Rectal smooth muscle tissue (tissue), 1 donor: ENCODE data around the gene ROBO1.

Experiments used
- H3K27ac ChIP-seq: one replicate; pipeline ENCODE4 v1.7.0; 2013; ENCODE audit warnings: low read depth, low read length, inconsistent platforms
- H3K27me3 ChIP-seq: one replicate; pipeline ENCODE4 v1.7.0; 2013; ENCODE audit warnings: low read length; ENCODE audit not compliant: control insufficient read depth, insufficient read depth
- H3K36me3 ChIP-seq: one replicate; pipeline ENCODE4 v1.7.0; 2013; ENCODE audit warnings: low read length; ENCODE audit not compliant: control insufficient read depth, insufficient read depth
- H3K4me1 ChIP-seq: one replicate; pipeline ENCODE4 v1.7.0; 2013; ENCODE audit warnings: low read length; ENCODE audit not compliant: control insufficient read depth, insufficient read depth
- H3K4me3 ChIP-seq: one replicate; pipeline ENCODE4 v1.7.0; 2013; ENCODE audit warnings: low read length
- H3K9ac ChIP-seq: one replicate; pipeline ENCODE4 v1.7.0; 2013; ENCODE audit warnings: low read length

ROBO1 gene

GRCh38 chr3:78601249-78601648 lies 1166.5 kb downstream of the ROBO1 start:
- Histone ChIP-seq H3K27me3 (no peaks in the 10 kb centered on the region), H3K36me3 (peaks cover under 1% of the 10 kb centered on the region), H3K4me3 (no peak overlapping the region), H3K4me1 (no peaks in the 10 kb centered on the region), H3K9ac (no peak overlapping the region), H3K27ac (no peak overlapping the region)

DNA sequence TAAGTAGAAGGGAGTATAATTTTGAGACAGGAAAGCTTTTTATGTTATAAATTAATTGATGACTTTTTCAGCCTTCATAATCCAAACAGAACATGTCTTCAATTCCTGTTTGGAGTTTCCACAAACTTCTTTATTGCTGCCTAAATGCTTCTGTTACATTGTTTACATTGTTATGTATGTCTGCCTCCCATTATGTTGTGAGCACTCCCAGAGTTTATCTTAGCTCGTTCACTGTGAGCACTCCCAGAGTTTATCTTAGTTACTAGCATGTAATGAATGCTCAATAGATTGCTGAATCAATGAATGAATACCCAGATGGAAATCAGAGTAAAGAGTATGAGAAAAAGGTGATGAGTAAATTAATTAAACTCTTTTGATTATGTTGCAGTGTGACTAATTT lies 1178.0 kb downstream of the ROBO1 start:
- no peak overlapping the region for H3K9ac ChIP-seq
- no peaks in the 10 kb centered on the region for H3K4me1 ChIP-seq
- no peaks in the 10 kb centered on the region for H3K27me3 ChIP-seq
- no peaks in the 10 kb centered on the region for H3K36me3 ChIP-seq
- H3K27ac ChIP-seq = no peak overlapping the region
- H3K4me3 ChIP-seq = no peak overlapping the region

GRCh38 chr3:78588906-78589621 lies 1178.7 kb downstream of the ROBO1 start:
- Histone ChIP-seq H3K36me3 (no peaks in the 10 kb centered on the region), H3K27me3 (no peaks in the 10 kb centered on the region), H3K9ac (no peak overlapping the region), H3K4me3 (no peak overlapping the region), H3K4me1 (no peaks in the 10 kb centered on the region), H3K27ac (no peak overlapping the region)

DNA sequence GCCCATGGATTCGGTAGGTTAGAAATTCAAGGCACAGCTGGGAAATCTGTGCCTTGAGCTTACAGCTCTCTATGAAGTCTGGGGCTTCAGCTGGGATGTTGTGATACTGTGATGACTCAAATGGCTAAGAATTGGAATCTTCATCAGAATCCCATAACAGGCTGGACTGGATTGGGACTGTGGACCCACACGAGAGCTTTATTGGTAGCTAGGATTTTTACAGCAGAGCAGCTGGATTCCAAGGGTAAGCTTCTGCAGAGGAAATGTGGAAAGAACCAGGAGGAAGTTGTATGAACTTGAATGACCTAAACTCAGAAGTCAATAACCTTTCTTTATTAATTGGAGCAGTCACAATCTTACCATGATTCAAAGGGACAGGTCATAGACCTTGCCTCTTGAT lies 1187.1 kb downstream of the ROBO1 start:
- no peaks in the 10 kb centered on the region for H3K4me1 ChIP-seq
- H3K9ac ChIP-seq = no peak overlapping the region
- H3K27me3 ChIP-seq = no peaks in the 10 kb centered on the region
- no peak overlapping the region for H3K4me3 ChIP-seq
- H3K27ac ChIP-seq = no peak overlapping the region
- H3K36me3 ChIP-seq = no peaks in the 10 kb centered on the region

DNA sequence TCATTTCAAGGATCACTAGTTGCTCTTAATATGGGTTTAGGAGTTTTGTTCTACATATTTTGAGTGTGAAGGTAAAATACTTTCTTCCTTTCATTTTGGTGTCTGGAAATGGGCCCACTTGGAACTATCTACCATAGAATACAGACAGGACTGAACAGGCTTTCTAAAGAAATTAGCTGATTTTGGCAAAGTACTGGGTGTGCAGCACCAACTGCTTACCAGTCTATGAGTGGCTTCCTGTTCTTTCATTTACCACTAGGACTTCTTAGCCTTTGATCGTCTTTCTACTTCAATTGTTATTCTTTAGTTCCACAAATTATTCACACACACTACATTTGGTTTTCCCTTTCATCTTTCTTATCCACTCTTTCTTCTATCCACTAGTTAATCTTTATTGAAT lies 1196.3 kb downstream of the ROBO1 start:
- no peaks in the 10 kb centered on the region for H3K4me1 ChIP-seq
- H3K9ac ChIP-seq = no peak overlapping the region
- H3K27ac ChIP-seq = no peak overlapping the region
- no peaks in the 10 kb centered on the region for H3K27me3 ChIP-seq
- no peaks in the 10 kb centered on the region for H3K36me3 ChIP-seq
- H3K4me3 ChIP-seq = no peak overlapping the region

- Histone ChIP-seq H3K9ac (no peak overlapping the region), H3K4me3 (no peak overlapping the region), H3K4me1 (no peaks in the 10 kb centered on the region), H3K27me3 (no peaks in the 10 kb centered on the region), H3K36me3 (no peaks in the 10 kb centered on the region), H3K27ac (no peak overlapping the region)
Observed at GRCh38 chr3:78570496-78570895, 1197.3 kb downstream of the ROBO1 start.

DNA sequence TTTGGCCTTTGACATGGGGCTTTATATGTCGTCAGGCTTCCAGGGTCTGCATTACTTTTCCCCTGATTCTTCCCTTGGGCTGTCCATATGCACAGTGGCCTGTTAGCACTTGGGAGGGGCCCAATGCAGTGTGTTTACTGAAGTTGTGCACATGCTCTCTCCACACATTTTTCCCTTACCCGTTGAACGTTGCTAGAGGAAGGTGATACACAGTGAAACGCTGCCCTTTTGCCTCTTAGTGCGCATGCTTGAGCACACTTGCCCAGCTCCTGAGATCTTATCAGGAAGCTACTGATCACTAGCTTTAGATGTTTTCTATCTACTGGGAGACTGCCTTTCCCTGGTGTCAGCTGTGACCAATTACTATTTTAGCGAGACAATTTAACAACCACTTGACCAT lies 1198.0 kb downstream of the ROBO1 start:
- Histone ChIP-seq H3K4me3 (no peak overlapping the region), H3K4me1 (no peaks in the 10 kb centered on the region), H3K9ac (no peak overlapping the region), H3K36me3 (no peaks in the 10 kb centered on the region), H3K27ac (no peak overlapping the region), H3K27me3 (no peaks in the 10 kb centered on the region)

DNA sequence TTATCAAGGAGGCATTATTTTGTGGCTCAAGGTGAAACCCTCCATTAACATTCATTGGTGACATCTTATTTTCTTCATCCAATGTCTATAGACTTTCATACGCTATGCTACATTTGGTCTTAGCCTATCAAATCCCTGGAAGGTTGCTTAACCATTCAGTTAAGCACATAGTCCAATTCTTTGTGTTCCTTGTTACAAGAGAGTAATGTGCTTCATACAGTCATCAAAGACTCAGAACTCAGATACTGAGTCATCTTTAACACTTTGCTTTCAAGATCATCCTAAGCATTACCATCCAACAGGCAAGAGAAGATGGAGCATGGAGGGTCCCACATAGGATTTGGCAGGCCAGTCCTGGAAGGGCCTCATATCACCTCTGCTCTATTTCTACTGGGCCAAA lies 1202.1 kb downstream of the ROBO1 start:
- Histone ChIP-seq H3K27me3 (no peaks in the 10 kb centered on the region), H3K4me3 (no peak overlapping the region), H3K36me3 (no peaks in the 10 kb centered on the region), H3K9ac (no peak overlapping the region), H3K4me1 (no peaks in the 10 kb centered on the region), H3K27ac (no peak overlapping the region)

- Histone ChIP-seq H3K9ac (no peak overlapping the region), H3K4me3 (no peak overlapping the region), H3K36me3 (no peaks in the 10 kb centered on the region), H3K27ac (no peak overlapping the region), H3K27me3 (no peaks in the 10 kb centered on the region), H3K4me1 (no peaks in the 10 kb centered on the region)
Observed at GRCh38 chr3:78562328-78562727, 1205.5 kb downstream of the ROBO1 start.
